PC-9 (cell line): ENCODE results near the gene EBF4. TPM values are rescaled to one million over a fixed set of nuclear protein-coding genes. Genes with fewer than 3 reads are reported as not detected.

ENCODE experiments used
- BruUV-seq: library from RNA; stranded (reverse); fragments of 400-500 nt; replicated peaks from 2 replicates; lab custom pipeline; 2021; lab: Mats Ljungman, UMichigan
- CTCF ChIA-PET: fragments of 300-600 bp; sonication (Branson Sonifier 250); formaldehyde crosslinking; loops from one replicate; lab custom pipeline; 2022; ENCODE audit warnings: antibody characterized with exemption; lab: Charles Lee
- POLR2A ChIA-PET: fragments of 300-600 bp; sonication (Branson Sonifier 250); formaldehyde crosslinking; loops from one replicate; lab custom pipeline; 2022; ENCODE audit warnings: antibody characterized with exemption; ENCODE audit not compliant: unreplicated experiment; lab: Charles Lee
- DNase-seq, 2 experiments: peaks; one replicate each; pipeline versions ENCODE4 v3.0.0 to v3.0.0-alpha.2; 2015 to 2022; ENCODE audit warnings: mixed read lengths in 1 of 2
- H2AFZ ChIP-seq: fragments of 200-600 bp; sonication (generic); 2 replicates; pipeline ENCODE4 v1.8.1; 2017; ENCODE audit warnings: antibody characterized with exemption
- H3F3A ChIP-seq: fragments of 200-600 bp; sonication (generic); 2 replicates; pipeline ENCODE4 v1.8.1; 2017; ENCODE audit warnings: antibody characterized with exemption, mild to moderate bottlenecking, low read depth; ENCODE audit not compliant: insufficient read depth
- H3K27ac ChIP-seq: fragments of 200-600 bp; sonication (generic); 2 replicates; pipeline ENCODE4 v1.6.1; 2016; ENCODE audit warnings: mixed run types
- H3K27me3 ChIP-seq: fragments of 200-600 bp; sonication (generic); 2 replicates; pipeline ENCODE4 v1.6.1; 2016; ENCODE audit warnings: low read depth, mixed run types; ENCODE audit not compliant: insufficient read depth
- H3K36me3 ChIP-seq: fragments of 200-600 bp; sonication (generic); 2 replicates; pipeline ENCODE4 v1.6.1; 2016; ENCODE audit warnings: low read depth, mixed run types
- H3K4me1 ChIP-seq: fragments of 200-600 bp; sonication (generic); replicated peaks from 2 replicates; pipeline ENCODE4 v1.6.1; 2016; ENCODE audit warnings: mixed run types; ENCODE audit not compliant: insufficient read depth
- H3K4me2 ChIP-seq: fragments of 200-600 bp; sonication (generic); 2 replicates; pipeline ENCODE4 v1.6.1; 2017; ENCODE audit warnings: mixed run types
- H3K4me3 ChIP-seq: fragments of 200-600 bp; sonication (generic); 2 replicates; pipeline ENCODE4 v1.6.1; 2016; ENCODE audit warnings: mixed run types
- H3K79me2 ChIP-seq: fragments of 200-600 bp; sonication (generic); 2 replicates; pipeline ENCODE4 v1.6.1; 2017; ENCODE audit warnings: low read depth, mixed run types
- H3K9me2 ChIP-seq: fragments of 200-600 bp; sonication (generic); 2 replicates; pipeline ENCODE4 v1.8.1; 2017; ENCODE audit warnings: mild to moderate bottlenecking; ENCODE audit not compliant: insufficient read depth
- H3K9me3 ChIP-seq: fragments of 200-600 bp; sonication (generic); 2 replicates; pipeline ENCODE4 v1.8.1; 2016; ENCODE audit warnings: low read depth; ENCODE audit not compliant: insufficient read depth
- H4K20me1 ChIP-seq: fragments of 200-600 bp; sonication (generic); 2 replicates; pipeline ENCODE4 v1.8.1; 2017; ENCODE audit not compliant: insufficient read depth
- CTCF ChIP-seq: fragments of 200-600 bp; sonication (generic); conservative IDR thresholded peaks from 2 replicates; pipeline ENCODE4 v1.6.1; 2017; ENCODE audit warnings: mixed run types, antibody characterized with exemption, mild to moderate bottlenecking, moderate library complexity
- EZH2 ChIP-seq: fragments of 200-600 bp; sonication (generic); IDR thresholded peaks from 2 replicates; pipeline ENCODE4 v1.8.0; 2017; ENCODE audit warnings: antibody characterized with exemption, low read depth
- intact Hi-C: fragments of 100-400 bp; cut with micrococcal nuclease; formaldehyde crosslinking; loops from one replicate; pipeline ENCODE4 v1.10.0; 2022; ENCODE audit not compliant: unreplicated experiment
- total RNA-seq: library from RNA; stranded (reverse); gene quantifications from 2 replicates; pipeline ENCODE4 v1.2.3, GENCODE V29; 2021

Gene EBF4
- total RNA-seq, 1 experiment from 2014 or later, result 5.1 TPM

GRCh38 chr20:2655331-2656116 lies 37.1 kb upstream of the EBF4 start:
- H3K79me2 ChIP-seq, result peaks cover 58% of the 10 kb centered on the region
- no peaks in the 10 kb centered on the region for H3K9me2 ChIP-seq
- H3K9me3 ChIP-seq, result no peaks in the 10 kb centered on the region
- intact Hi-C loops, result no loop called here
- POLR2A ChIA-PET, result no interaction called here
- no peak overlapping the region for H2AFZ ChIP-seq
- H3K4me1 ChIP-seq, result peaks cover 21% of the 10 kb centered on the region
- H3K36me3 ChIP-seq, result peaks cover 51% of the 10 kb centered on the region
- H3F3A ChIP-seq, result peaks cover 72% of the 10 kb centered on the region
- H3K4me3 ChIP-seq, result no peak overlapping the region
- no peak for DNase-seq
- peak overlapping the region; percentile 99; the same call in 1 of the 2 replicates for H3K4me2 ChIP-seq
- H3K27ac ChIP-seq, result 0 out of 2 replicates have a peak overlapping the region, but pooled peaks have one; percentile 21
- BruUV-seq, result no TSS peak
- CTCF ChIA-PET, result no interaction called here
- peaks cover 52% of the 10 kb centered on the region for H4K20me1 ChIP-seq
- H3K27me3 ChIP-seq, result no peaks in the 10 kb centered on the region
- TF ChIP-seq CTCF (no peak), EZH2 (no peak)

GRCh38 chr20:2656471-2657117 lies 36.0 kb upstream of the EBF4 start:
- Histone ChIP-seq H4K20me1 (peaks cover 52% of the 10 kb centered on the region), H3K79me2 (peaks cover 48% of the 10 kb centered on the region), H2AFZ (no peak overlapping the region), H3K9me3 (no peaks in the 10 kb centered on the region), H3K4me2 (no peak overlapping the region), H3F3A (peaks cover 69% of the 10 kb centered on the region), H3K27me3 (no peaks in the 10 kb centered on the region), H3K27ac (no peak overlapping the region), H3K4me3 (no peak overlapping the region), H3K9me2 (no peaks in the 10 kb centered on the region), H3K4me1 (peaks cover 12% of the 10 kb centered on the region), H3K36me3 (peaks cover 59% of the 10 kb centered on the region)
- DNase-seq, result no peak
- ChIA-PET POLR2A (no interaction called here), CTCF (no interaction called here)
- no TSS peak for BruUV-seq
- intact Hi-C loops, result no loop called here
- TF ChIP-seq EZH2 (no peak), CTCF (no peak)

GRCh38 chr20:2657241-2657640 lies 35.3 kb upstream of the EBF4 start:
- Histone ChIP-seq H3K27ac (no peak overlapping the region), H3F3A (peaks cover 68% of the 10 kb centered on the region), H3K4me2 (no peak overlapping the region), H3K9me3 (no peaks in the 10 kb centered on the region), H3K9me2 (no peaks in the 10 kb centered on the region), H2AFZ (no peak overlapping the region), H3K36me3 (peaks cover 64% of the 10 kb centered on the region), H3K27me3 (no peaks in the 10 kb centered on the region), H4K20me1 (peaks cover 52% of the 10 kb centered on the region), H3K79me2 (peaks cover 45% of the 10 kb centered on the region), H3K4me3 (no peak overlapping the region), H3K4me1 (peaks cover 12% of the 10 kb centered on the region)
- CTCF ChIA-PET, result no interaction called here
- intact Hi-C loops, result no loop called here
- TF ChIP-seq CTCF (no peak), EZH2 (no peak)
- POLR2A ChIA-PET, result interaction anchor here (0.6 kb wide), 1 partner anchor 221 kb away, joined by 5 read pairs; no protein-coding TSS in a partner anchor
- no peak for DNase-seq
- no TSS peak for BruUV-seq
